Embryonic facial prominence (tissue), 1 donor: ENCODE measurements around the gene ARID1B.
"Not testable (repeated sequence)": the region's sequence is repeated elsewhere in the genome, so short reads cannot be mapped to it uniquely, and the experiment has no call there.

Experiments
- DNase-seq: peaks from one replicate; pipeline ENCODE4 v3.0.0-alpha.2; 2016; ENCODE audit errors: extremely low spot score

Gene ARID1B

DNA sequence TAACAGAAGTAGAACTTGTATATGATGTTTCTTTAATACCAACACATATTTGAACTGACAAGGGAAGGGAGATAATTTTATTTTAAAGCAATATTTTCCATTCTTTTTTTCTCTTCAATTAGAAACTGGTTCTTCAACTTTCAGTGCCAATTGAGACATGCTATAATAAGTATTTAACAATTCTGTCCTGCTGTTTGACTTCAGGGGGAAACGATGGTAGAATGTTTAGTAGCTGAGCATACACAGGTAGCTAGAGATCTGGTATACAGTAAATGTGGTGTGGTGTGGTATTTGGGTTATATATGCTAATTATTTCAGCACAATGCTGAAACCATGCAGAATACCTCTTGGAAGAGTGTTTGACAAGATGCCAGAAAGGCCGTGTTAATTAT, 156.9 kb downstream of the ARID1B start:
- no peak for DNase-seq

DNA sequence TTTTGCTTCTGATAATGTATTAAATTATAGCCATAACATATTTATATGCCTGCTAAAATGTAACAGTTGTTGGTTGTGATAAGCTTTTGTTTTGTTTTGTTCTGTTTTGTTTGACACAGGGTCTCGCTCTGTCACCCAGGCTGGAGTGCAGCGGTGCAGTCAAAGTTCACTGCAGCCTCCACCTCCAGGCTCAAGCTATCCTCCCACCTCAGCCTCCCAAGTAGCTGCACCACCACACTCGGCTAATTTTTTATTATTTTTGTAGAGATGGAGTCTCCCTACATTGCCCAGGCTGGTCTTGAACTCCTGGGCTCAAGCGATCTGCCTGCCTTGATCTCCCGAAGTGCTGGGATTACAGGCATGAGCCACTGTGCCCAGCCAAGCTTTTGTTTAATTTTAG, 157.8 kb downstream of the ARID1B start:
- no peak for DNase-seq

DNA sequence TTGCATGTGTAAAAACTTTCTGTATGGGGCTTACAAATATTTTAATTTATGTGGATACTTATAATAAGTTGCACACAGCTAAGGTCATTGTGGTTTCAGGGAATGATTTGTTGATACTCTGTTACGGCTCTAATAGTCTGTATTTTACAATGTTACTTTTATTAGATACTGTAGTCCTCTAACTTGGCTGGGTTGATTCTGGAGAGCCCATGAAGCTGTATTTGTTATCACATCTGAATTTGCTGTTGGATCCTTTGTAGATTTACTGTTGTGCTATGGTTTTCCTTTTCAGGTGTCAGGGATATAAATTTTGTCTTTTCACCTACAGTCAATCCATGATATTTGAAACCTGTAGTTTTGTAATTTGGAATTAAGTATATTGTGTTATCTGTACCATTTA, 161.0 kb downstream of the ARID1B start:
- DNase-seq: no peak

DNA sequence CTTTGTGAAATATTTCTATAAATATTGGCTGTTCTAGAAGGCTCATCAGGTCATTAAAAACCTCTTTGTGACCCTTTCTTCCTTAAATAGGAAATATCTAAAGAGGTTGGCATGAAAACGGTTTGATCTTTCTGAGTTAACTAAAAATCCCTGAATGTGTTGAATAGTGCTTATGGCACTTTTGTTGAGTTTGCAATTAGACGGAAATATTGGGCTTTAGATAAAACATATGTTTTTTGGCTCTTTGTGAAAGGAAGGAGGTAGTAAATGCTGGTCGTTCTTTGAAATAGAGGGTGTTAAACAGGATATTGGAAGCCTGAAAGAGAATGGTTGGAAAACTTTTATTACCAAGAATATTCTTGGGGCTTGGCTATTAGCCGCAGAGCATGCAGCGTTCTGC, 163.0 kb downstream of the ARID1B start:
- DNase-seq: no peak

DNA sequence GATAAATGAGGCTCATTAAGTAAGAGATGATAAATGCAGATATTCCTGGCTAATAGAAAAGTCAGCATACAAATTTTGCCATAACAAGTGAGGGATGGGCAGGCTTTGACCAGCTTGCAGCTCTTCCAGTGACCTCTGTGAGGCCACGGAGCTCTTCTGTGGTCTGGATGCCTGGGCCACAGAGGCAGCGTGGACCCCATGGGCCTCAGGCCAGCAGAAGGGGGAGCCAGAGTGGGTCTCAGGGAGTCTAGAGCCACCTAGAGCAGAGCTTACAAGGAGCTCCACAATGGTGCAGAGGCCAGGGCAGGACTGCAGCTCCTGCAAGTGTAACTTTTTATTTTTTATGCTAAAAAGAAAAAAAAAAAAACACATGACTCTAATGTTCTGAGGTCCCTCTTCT, 165.1 kb downstream of the ARID1B start:
- DNase-seq: no peak

DNA sequence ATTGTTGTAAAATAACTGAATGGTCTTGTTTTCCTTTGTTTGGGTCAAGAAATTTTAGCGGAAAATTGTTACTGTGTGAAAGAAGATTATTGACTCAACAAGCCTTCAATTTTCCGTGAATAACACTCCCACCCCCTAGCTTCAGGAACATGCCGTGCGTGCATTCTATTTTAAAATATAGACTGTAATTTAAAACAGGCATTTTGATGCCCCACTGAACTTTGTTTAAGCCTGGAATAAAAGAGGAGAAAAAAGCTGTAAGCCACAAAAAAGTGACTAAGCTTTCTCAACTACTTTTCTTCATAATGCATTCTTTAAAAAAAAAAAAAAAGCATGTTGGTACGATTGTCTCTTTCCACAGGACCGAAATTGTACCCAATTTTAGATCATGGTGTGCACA, 166.0 kb downstream of the ARID1B start:
- DNase-seq: no peak

DNA sequence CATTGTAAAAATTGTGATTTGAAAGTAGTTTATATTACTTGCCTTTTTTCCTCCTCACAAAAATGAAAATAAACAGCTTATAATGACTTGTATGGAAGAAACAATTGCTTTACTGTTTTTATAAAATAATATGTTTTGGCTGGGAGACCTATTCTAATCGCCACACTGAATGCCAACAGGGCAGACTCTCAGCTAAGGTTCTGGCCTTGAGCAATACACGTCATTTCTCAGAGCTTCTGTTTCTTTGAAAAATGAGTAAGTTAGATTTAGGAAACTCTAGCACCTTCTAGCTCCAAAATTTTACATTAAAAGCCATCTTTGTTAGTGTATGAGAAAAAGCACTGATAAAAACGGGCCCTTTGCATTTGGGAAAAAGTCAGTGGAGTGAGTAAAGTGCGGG, 166.6 kb downstream of the ARID1B start:
- no peak for DNase-seq

DNA sequence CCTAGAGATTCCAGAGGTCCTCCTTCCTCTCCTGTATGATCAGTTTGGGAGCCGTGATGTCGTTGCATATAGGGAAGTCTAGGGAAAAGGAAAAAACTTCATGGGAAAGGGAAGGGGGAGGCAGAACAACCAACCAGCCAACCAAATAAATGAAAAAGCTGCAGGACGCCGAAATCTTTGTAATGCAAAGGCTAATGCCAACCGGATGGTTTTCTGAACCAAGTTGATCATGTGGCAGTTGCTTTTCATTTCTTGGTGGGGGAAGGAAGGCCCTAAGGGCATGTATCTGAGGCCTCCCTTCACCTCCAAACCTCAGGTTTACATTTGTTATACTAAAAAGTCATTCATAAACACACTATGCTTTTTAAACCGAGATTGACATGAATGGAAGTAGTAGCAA, 167.2 kb downstream of the ARID1B start:
- DNase-seq: no peak

DNA sequence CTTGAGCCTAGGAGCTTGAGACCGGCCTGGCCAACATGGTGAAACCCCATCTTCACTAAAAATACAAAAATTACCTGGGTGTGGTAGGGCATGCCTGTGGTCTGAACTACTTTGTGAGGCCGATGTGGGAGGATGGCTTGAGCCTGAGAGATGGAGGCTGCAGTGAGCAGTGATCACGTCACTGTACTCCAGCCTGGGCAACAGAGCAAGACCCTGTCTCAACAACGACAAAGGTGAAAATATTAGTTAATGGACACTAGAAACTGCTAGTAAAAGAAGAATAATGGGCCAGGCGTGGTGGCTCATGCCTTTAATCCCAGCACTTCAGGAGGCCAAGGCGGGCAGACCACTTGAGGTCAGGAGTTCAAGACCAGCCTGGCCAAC, 168.6 kb downstream of the ARID1B start:
- not testable (repeated sequence) for DNase-seq

DNA sequence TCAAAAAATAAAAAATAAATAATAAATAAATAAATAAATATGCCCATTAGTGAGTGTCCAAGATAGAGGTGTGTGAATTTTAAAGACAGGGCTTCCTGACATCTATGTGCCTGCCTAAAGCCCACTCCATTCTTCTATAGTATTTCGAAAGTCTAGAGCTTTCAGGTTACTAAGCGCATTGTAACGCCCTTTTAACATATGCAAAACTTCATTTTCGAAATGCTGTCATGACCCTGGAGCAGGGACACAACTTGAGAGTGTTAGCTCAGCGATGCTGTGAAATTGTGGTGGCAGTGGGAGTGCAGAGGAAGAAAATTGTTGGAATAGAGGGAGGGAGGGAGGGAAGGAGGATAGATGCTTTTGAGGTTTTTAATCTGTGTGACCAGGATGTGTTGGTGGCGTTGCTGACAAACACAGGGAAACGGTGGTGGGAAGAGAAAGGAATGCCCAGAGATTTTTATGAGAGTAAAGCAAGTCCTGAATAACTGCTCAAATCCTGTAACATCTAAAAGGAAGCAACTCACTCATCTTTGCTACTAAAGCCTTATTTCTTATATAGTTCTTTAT, 169.3 kb downstream of the ARID1B start:
- no peak for DNase-seq

DNA sequence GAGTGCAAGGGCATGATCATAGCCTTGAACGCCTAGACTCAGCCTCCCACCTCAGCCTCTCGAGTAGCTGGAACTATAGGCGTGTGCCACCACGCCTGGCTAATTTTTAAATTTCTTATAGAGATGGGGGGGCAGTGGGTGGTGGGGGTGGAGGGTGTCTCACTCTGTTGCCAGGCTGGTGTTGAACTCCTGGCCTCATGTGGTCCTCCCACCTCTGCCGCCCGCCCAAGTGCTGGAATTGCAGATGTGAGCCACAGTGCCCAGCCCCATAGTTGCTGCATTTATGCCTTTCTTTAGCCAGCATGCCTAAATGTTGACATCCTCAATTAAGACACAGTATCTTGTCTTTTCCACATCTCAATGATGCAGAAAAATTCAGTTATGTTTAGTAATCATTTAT, 171.1 kb downstream of the ARID1B start:
- DNase-seq: no peak

DNA sequence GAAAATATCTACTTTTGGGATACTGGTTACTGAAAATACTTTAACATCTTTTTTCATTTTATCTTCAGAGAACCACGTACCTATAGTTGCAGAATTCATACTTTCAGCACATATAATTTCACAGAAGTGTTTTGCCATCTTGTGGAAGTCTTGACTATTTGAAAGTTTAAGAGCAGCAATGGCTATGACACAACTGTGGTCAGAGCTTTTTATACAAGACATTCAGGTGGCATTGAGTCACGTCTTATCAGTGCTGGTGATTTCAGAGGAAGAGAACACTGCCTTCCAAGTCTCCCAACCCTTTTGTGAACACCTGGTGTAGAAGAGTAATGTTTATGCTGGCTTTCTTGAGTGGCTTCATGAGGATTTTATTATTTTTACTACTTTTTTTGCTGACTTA, 171.6 kb downstream of the ARID1B start:
- no peak for DNase-seq

DNA sequence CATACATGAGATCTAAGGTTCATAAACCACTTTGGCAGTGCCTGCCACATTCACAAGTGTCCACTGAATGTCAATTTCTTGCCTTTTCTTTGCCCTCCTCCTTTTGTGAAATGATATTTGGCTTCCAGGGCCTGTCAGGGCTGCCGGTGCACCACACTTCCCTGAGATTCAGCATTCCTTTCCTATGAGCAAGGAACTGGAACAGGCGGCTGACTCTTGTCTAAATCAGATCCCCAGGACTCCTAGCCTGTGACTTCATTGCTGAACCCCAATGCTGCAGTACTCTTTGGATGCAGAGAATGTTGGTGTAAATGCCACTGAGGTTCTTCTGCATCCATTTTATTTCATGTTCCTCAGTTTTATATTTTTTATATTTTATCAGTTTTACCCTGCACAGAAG, 172.2 kb downstream of the ARID1B start:
- DNase-seq: no peak

DNA sequence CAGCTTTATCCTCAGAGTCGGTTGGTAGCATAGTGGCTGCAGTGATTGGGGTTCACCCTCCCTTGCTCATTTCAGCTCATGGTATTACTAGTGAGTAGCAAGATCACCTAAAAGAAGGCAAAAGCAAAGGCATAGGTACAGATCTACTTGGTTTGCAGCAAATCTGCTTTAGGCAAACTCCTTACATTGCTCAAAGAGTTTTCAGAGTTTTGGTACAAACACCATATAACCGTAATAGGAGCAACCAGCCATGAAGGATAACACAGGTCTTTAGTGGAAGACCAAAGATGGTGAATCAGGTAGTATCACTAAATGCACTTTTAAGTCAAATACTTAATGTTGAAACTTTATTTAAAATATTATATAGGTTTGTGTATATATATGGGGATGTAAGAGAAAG, 172.9 kb downstream of the ARID1B start:
- DNase-seq: no peak

DNA sequence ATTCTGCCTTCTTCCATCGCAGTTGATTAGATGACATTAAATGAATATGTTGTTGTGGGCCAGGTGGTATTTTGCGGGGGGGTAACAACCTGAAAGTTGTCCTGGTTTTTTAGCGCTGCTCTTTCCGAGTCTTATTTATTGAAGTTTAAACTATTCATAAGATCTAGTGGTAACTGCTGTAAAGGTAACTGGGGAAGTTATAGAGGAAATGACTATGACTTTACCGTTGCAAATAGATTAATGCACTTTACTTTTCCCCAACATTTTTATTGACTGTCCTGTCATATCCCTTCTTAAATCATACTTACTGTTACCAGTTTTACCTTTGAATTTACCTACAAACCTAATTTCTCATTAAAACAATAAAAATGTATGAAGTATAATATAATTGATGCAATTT, 173.4 kb downstream of the ARID1B start:
- DNase-seq: no peak

DNA sequence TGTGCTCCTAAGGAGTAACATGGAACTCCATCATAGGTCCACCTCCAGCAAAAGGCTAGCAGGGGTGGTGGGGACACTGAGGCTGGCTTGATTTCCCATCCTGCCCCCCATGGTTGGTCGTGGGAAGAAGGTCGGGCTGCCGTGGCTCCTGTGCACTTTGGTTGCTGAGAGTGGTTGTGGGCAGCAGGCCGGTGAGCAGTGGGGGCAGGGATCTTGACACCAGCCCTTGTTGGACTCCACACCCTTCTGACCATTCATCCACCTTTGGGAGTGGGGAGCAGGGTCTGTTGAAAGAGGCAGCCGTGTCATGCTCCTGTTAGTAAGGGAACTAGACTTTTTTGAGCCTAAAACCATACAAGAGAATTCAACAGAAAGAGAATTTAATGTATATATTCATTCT, 175.2 kb downstream of the ARID1B start:
- no peak for DNase-seq

DNA sequence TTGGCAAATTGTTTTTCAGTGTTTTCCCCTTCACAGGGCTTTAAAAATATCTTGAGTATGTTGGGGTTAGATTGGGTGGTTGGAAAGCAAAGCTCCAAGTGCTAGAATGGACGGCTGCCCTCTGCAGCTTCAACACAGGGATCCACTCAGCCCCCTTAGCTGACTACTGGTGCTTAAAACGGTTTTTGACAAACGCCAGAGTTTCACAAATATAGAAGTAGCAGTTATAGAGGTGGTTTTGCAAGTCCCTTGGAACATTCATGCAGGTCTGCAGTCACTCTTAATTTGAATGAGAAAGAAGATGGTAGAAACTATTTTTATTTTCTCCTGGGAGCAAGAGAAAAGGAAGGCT, 175.9 kb downstream of the ARID1B start:
- DNase-seq: peak; percentile 18

DNA sequence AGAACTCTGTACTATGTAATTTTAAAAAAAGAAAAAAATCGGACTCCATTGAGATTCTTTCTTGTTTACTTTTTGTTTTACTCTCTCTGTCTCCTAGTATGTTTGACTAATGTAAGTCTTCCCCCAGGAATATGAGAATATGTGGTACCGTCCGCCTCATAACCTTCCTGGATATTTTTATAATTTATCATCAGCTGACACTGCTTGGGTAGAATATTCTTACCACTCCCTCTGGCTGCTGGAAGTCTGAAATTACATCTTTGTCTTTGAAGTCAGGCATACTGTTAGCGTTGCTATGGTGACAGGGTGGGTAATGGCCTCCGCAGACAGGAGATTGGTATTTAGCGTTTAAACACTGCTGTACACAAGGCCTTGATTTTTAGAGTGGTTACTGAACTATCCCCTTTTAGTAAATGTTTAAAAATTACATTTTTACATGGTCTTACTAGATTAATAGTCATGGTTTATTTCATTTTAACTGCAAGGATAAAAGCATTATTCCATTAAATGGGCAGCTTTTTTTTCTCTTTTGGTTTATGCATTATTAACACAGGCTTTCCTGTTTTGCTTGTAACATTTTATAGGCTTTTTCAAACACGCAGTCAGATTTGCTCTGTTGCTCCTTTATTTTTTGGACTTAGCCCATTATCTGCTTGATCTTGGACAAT, 176.4 kb downstream of the ARID1B start:
- DNase-seq: peak; percentile 93

DNA sequence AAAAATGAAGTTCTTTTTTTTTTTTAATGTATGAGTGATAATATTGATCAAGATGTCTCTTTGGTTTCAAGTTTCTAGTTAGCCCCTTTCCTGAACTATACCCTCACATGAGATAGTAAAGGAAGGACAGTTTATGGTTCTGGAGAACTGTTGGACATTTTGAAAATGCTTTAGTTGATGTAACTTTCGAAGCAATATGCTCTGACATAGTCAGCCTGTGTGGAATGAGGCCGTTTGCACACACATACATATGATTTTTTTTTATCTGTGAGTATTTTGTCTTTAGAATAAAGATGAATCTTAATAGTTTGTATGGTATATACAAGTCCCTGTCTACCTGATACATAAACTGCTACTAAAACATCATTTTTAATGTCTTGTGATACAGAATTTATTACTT, 177.0 kb downstream of the ARID1B start:
- no peak for DNase-seq

DNA sequence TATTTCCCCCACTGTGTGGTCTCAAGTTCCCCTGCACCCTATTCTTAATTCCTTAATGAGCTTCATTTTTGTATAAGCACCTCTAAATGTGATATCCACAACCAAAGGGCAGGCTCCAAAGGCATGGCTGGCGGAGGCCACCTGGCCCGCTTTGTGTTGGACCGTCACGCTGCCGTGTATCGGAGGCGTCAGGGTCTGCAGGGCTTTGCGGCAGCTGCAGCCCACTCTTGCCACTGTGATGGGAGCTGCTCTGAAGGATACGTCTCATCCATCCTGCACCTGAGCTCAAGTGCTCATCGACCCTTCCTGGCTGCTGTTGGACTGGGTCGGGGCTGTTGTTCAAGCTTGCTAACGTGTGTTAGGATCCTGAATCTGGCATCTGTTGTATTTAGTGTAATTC, 177.6 kb downstream of the ARID1B start:
- no peak for DNase-seq

DNA sequence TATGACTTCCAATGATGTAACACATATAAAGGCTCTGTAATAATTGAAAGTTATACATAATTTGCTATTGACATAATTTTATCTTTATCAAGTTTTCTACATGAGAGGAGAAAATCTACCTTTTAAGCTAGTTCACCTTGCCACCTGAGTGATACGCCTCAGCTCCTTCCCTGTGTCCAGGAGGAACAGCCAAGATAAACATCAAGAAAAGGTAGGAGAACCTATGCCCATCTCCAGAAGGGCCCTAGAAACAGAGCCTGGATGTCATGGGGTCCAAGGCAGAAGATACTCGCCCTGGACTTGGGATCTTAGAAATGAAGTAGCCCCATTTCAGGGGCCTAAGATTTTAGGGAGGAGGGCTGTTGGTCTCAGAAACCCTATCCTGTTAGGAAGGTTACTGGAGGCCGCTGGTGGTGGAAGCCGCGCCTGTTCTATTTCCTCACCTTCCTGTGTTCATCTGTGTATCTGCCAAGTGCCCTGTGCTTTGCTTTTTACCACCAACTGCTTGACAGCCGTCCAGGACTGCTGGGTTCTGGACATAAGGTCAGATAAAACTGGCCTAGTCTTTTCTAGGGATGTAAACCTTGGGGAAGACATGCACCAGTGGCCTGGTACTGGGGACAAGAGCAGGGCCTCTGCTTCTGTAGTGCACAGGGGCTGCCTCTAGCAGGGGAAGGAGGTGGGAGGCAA, 178.5 kb downstream of the ARID1B start:
- no peak for DNase-seq

DNA sequence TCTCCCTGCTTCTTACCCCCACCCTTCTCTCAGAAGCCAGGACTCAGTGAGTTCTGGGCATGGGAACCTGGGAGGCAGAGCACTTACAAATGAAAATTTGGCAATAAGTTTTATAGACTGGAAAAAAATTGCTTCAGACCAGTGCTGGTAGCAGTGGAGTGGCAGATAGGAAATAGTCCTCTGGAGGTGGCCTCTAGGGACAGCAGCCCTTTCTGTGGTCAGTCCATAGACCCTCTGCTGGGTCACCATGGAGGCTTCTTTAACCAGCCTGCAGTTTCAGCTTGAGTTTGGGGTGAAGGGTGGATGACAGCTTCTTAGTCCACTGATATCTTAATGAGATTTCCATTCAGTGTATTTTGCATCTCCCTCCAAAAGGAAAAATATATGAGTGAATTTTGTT, 179.1 kb downstream of the ARID1B start:
- no peak for DNase-seq

DNA sequence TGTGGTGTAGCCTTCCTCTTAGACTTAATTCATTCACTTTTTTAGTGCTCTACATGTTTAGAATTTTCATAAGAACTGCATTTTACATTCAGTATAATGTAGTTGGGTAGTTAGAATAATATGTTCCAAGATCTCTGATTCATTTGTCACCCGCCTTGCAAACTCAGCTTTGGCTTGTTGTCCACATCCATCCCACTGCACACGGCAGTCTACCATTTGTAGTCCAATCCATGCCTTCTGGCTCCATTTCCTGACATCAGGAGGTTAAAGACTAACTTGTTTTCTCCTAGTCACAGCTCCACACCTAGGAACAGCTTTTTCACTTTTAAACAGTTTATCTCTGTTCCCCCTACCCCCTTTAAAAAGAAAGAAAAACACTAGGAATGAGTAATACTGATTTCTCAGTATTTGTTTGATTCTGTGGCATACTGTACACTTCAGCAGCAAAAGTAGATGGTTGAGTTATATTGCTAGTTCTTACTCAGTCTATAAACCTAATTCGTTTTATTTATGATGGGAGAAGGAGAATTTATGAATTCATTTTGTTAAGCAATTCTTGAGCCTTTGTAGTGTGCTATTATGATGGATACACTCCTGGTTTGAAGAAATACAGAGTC, 180.9 kb downstream of the ARID1B start:
- no peak for DNase-seq
